ENCODE results near the gene TGIF2. TPM values are rescaled to one million over a fixed set of nuclear protein-coding genes. Genes with fewer than 3 reads are reported as not detected.

The TGIF2 gene
- total RNA-seq, 1 donor, result 10.9 TPM

DNA sequence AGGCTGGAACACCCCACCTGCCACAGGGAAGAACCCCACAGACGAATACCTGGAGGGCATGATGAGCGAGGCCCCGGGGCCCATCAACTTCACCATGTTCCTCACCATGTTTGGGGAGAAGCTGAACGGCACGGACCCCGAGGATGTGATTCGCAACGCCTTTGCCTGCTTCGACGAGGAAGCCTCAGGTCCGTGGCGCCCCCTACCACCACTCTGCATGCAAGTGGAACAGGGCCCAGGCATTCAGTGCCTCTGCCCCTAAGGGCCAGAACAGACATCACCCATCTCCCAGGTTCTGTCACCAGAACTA, 25.4 kb upstream of the TGIF2 start:
- Histone ChIP-seq H2AFZ (ENCODE audit: low read length) (no peak overlapping the region), H3K4me3 (ENCODE audit: insufficient read depth, low read length) (no peak overlapping the region), H3K4me2 (ENCODE audit: insufficient read depth, low read length) (no peak overlapping the region), H4K20me1 (ENCODE audit: insufficient read depth, low read length) (peaks cover 68% of the 10 kb centered on the region), H3K4me1 (ENCODE audit: insufficient read depth, low read length) (peaks cover 19% of the 10 kb centered on the region), H3K9me3 (ENCODE audit: low read depth, low read length) (no peaks in the 10 kb centered on the region), H3K27me3 (ENCODE audit: insufficient read depth, low read length) (no peaks in the 10 kb centered on the region), H3K27ac (ENCODE audit: low read depth, low read length) (no peak overlapping the region), H3K79me2 (ENCODE audit: insufficient read depth, low read length) (peaks cover 40% of the 10 kb centered on the region), H3K36me3 (ENCODE audit: insufficient read depth, low read length) (peaks cover 56% of the 10 kb centered on the region)
- TF ChIP-seq, protein P1, sequence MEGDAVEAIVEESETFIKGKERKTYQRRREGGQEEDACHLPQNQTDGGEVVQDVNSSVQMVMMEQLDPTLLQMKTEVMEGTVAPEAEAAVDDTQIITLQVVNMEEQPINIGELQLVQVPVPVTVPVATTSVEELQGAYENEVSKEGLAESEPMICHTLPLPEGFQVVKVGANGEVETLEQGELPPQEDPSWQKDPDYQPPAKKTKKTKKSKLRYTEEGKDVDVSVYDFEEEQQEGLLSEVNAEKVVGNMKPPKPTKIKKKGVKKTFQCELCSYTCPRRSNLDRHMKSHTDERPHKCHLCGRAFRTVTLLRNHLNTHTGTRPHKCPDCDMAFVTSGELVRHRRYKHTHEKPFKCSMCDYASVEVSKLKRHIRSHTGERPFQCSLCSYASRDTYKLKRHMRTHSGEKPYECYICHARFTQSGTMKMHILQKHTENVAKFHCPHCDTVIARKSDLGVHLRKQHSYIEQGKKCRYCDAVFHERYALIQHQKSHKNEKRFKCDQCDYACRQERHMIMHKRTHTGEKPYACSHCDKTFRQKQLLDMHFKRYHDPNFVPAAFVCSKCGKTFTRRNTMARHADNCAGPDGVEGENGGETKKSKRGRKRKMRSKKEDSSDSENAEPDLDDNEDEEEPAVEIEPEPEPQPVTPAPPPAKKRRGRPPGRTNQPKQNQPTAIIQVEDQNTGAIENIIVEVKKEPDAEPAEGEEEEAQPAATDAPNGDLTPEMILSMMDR (IDR thresholded peaks at IDR 0.05; ENCODE audit: extremely low read depth, low read depth, low read length), result peak; percentile 14
- no peak for DNase-seq (ENCODE audit: insufficient read length, low spot score, missing footprints)

DNA sequence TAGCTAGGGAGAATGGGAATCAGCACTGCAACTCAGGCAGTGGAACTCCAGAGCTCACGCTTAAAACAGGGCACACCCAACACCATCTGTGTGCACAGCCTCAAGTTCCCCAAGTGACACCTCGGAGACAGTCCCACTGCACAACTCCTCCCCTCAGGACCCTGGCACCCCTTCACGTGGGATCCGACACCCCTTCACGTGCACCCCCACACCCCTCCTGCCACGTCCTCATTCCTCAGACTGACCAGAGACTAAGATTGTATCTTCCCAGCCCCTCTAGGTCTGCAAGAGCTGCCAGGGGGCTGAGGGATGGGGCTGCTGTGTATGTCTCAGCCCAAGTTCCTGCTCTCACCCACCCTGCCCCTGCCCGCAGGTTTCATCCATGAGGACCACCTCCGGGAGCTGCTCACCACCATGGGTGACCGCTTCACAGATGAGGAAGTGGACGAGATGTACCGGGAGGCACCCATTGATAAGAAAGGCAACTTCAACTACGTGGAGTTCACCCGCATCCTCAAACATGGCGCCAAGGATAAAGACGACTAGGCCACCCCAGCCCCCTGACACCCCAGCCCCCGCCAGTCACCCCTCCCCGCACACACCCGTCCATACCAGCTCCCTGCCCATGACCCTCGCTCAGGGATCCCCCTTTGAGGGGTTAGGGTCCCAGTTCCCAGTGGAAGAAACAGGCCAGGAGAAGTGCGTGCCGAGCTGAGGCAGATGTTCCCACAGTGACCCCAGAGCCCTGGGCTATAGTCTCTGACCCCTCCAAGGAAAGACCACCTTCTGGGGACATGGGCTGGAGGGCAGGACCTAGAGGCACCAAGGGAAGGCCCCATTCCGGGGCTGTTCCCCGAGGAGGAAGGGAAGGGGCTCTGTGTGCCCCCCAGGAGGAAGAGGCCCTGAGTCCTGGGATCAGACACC, 24.4 kb upstream of the TGIF2 start:
- Histone ChIP-seq H3K27ac (ENCODE audit: low read depth, low read length) (no peak overlapping the region), H2AFZ (ENCODE audit: low read length) (no peak overlapping the region), H3K4me2 (ENCODE audit: insufficient read depth, low read length) (no peak overlapping the region), H3K27me3 (ENCODE audit: insufficient read depth, low read length) (no peaks in the 10 kb centered on the region), H3K9me3 (ENCODE audit: low read depth, low read length) (no peaks in the 10 kb centered on the region), H3K4me1 (ENCODE audit: insufficient read depth, low read length) (peaks cover 10% of the 10 kb centered on the region), H4K20me1 (ENCODE audit: insufficient read depth, low read length) (peaks cover 59% of the 10 kb centered on the region), H3K36me3 (ENCODE audit: insufficient read depth, low read length) (peaks cover 56% of the 10 kb centered on the region), H3K4me3 (ENCODE audit: insufficient read depth, low read length) (no peak overlapping the region), H3K79me2 (ENCODE audit: insufficient read depth, low read length) (peaks cover 30% of the 10 kb centered on the region)
- TF ChIP-seq, protein P1 (IDR thresholded peaks at IDR 0.05; ENCODE audit: extremely low read depth, low read depth, low read length), result no peak
- peak; percentile 15 for DNase-seq (ENCODE audit: insufficient read length, low spot score, missing footprints)

GRCh38 chr20:36549628-36549941, 23.8 kb upstream of the TGIF2 start:
- peak overlapping the region; percentile 12 for H3K27ac ChIP-seq (ENCODE audit: low read depth, low read length)
- peak; percentile 37 for DNase-seq (ENCODE audit: insufficient read length, low spot score, missing footprints)
- H3K36me3 ChIP-seq (ENCODE audit: insufficient read depth, low read length), result peaks cover 52% of the 10 kb centered on the region
- no peaks in the 10 kb centered on the region for H3K9me3 ChIP-seq (ENCODE audit: low read depth, low read length)
- H3K27me3 ChIP-seq (ENCODE audit: insufficient read depth, low read length), result no peaks in the 10 kb centered on the region
- peaks cover 24% of the 10 kb centered on the region for H3K79me2 ChIP-seq (ENCODE audit: insufficient read depth, low read length)
- TF ChIP-seq, protein P1 (IDR thresholded peaks at IDR 0.05; ENCODE audit: extremely low read depth, low read depth, low read length), result no peak
- peaks cover 4% of the 10 kb centered on the region for H3K4me1 ChIP-seq (ENCODE audit: insufficient read depth, low read length)
- peaks cover 53% of the 10 kb centered on the region for H4K20me1 ChIP-seq (ENCODE audit: insufficient read depth, low read length)
- no peak overlapping the region for H3K4me2 ChIP-seq (ENCODE audit: insufficient read depth, low read length)
- H2AFZ ChIP-seq (ENCODE audit: low read length), result no peak overlapping the region
- no peak overlapping the region for H3K4me3 ChIP-seq (ENCODE audit: insufficient read depth, low read length)

DNA sequence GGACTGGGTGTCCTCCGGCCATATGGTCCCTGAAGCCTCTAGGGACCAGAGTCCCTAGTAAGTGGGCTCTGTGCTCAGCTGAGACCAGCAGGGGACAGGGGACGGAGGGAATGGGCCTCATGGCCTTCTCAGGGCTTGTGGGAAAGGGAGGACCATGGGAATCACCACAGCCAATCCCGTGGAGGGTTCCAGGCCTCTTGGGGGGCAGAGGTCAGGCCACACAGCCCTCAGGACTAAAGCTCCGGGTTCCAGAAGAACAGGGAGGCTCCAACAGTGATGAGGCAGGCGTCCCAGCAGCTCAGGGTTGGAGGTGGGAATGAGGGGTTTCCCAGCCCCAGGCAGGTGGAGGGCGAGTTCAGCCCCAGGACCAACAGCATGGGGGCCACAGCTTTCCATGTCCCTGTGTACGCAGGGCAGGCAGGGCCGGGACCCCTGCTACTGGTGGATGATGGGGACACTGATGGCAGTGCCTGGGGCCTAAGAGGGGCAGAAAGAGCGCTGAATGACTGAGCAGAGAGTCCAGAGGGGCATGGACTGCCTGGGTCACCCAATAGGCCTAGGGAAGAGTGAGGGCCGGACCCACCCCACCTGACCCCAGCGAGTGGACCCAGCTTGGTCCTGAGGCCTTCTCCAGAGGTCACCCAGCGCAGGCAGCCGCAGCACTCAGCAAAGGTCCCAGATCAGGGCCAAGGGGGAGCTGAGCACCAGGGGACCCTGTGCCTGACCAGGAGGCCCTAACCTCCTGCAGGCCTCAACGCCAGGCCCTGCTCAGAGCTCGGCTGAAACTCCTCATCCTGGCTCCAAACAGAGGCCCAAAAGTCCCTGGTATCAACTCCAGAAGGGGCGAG, 23.2 kb upstream of the TGIF2 start:
- no peaks in the 10 kb centered on the region for H3K4me1 ChIP-seq (ENCODE audit: insufficient read depth, low read length)
- no peak overlapping the region for H3K4me3 ChIP-seq (ENCODE audit: insufficient read depth, low read length)
- H4K20me1 ChIP-seq (ENCODE audit: insufficient read depth, low read length), result peaks cover 48% of the 10 kb centered on the region
- no peak overlapping the region for H3K4me2 ChIP-seq (ENCODE audit: insufficient read depth, low read length)
- H3K27me3 ChIP-seq (ENCODE audit: insufficient read depth, low read length), result no peaks in the 10 kb centered on the region
- peaks cover 19% of the 10 kb centered on the region for H3K79me2 ChIP-seq (ENCODE audit: insufficient read depth, low read length)
- no peak overlapping the region for H2AFZ ChIP-seq (ENCODE audit: low read length)
- peaks cover 47% of the 10 kb centered on the region for H3K36me3 ChIP-seq (ENCODE audit: insufficient read depth, low read length)
- TF ChIP-seq, protein P1 (IDR thresholded peaks at IDR 0.05; ENCODE audit: extremely low read depth, low read depth, low read length), result no peak
- DNase-seq (ENCODE audit: insufficient read length, low spot score, missing footprints), result peak; percentile 68
- H3K27ac ChIP-seq (ENCODE audit: low read depth, low read length), result peak overlapping the region; percentile 12
- no peaks in the 10 kb centered on the region for H3K9me3 ChIP-seq (ENCODE audit: low read depth, low read length)
